GM10847 (cell line): ENCODE data around the gene ETV4.

Experiments
- POLR2A ChIP-seq: IDR thresholded peaks from 2 replicates; pipeline ENCODE4 v1.6.1; 2011; ENCODE audit not compliant: insufficient read length; ENCODE audit errors: extremely low read depth

The ETV4 gene

DNA sequence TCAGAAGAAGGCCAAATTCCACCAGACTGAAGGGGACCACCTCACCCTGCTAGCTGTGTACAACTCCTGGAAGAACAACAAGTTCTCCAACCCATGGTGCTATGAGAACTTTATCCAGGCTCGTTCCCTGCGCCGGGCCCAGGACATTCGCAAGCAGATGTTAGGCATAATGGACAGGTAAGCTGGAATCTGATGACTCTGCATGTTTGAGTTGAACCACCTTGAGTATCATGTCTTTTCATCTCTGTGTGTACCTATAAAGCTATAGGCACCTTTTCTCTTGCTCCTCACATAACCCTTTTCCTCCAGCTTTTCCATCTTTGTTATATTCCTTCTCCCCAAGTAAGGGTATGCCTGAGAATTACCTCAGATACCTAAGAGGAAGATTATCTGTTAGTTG, 24.8 kb downstream of the ETV4 start:
- no peak for TF ChIP-seq POLR2A

DNA sequence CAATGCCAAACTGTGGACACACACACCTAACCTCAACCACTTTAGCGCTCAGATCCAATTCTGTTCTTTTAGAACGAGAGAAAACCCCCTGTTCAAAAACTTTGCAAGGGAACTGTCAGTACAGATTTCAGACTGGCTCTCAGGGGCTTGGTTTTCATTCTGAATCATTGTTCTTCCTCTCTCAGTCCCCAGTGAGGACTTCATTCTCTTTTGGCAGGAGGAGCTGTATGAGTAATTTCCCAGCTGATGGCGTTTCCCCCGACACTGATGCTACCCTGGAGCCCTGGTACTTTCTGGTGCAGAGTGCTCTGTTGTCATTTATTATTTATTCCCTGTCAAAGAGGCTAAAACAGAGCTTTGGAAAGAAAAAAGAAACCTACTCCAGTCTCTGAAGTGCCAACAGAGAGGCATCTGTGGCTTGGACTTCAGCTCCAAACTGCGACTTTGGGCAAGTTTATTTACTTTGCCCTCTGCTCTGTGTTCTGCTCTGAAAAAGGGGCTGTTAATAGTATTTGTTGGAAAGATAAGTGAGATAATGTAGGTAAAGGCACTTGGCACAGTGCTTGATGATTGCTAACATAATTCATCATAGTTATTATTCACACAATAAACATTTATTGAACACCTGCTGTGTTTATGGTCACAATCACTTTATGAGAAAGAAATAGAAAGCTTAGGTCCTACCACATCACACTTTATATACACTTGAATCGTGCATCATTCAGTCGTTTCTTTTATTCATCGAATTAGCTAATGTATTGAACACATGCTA, 28.3 kb downstream of the ETV4 start:
- no peak for TF ChIP-seq POLR2A

DNA sequence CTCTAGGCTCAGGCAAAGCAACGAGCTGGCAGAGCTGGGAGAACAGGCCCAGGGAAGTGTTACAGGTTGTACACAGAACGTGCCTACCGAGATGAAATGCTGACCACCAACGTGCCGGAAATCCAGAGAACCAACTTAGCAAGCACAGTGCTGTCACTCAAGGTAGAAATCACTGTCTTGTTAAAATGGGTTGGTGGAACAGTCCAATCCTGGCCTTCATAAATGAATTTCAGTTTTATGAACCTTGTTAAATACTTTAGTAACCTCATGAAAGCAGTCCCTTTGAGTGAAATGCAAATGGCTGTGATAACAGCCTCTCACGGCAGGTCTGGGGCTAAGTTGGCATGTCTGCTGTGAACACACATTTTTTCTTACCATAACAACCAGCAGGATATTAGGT, 29.0 kb downstream of the ETV4 start:
- no peak for TF ChIP-seq POLR2A

DNA sequence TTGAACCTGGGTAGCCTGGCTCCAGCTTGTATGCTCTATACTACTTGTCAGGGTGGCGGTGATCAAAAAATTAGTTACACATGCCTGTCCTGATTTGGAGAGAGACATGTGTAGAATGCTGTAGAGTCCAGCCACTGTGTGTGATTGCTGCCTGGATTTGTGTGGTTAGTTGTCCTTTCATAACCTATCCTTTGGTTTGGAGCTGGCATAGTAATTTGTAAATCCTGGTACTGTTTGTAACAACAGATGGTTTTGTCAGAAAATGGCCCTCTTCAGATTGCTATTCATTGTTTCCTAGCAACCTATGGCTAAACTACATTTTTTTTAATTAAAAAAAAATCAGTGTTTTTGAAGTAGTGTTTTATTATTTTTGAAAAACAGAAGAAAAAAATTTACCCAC, 30.5 kb downstream of the ETV4 start:
- TF ChIP-seq POLR2A, result no peak

DNA sequence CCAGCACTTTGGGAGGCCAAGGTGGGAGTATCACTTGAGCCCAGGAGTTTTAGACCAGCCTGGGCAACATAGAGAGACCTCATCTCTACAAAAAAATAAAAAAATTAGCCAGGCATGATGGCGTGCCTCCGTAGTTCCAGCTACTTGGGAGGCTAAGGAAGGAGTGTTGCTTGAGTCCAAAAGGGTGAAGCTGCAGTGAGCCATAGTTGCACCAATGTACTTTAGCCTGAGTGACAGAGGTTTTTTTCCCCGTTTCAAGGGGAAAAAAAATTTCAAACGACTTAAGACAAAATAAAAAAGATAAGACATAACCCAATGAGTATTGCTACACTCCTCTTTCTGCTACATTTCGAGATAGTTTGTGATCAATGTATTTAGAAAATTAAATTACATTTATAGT, 55.5 kb downstream of the ETV4 start:
- no peak for TF ChIP-seq POLR2A

DNA sequence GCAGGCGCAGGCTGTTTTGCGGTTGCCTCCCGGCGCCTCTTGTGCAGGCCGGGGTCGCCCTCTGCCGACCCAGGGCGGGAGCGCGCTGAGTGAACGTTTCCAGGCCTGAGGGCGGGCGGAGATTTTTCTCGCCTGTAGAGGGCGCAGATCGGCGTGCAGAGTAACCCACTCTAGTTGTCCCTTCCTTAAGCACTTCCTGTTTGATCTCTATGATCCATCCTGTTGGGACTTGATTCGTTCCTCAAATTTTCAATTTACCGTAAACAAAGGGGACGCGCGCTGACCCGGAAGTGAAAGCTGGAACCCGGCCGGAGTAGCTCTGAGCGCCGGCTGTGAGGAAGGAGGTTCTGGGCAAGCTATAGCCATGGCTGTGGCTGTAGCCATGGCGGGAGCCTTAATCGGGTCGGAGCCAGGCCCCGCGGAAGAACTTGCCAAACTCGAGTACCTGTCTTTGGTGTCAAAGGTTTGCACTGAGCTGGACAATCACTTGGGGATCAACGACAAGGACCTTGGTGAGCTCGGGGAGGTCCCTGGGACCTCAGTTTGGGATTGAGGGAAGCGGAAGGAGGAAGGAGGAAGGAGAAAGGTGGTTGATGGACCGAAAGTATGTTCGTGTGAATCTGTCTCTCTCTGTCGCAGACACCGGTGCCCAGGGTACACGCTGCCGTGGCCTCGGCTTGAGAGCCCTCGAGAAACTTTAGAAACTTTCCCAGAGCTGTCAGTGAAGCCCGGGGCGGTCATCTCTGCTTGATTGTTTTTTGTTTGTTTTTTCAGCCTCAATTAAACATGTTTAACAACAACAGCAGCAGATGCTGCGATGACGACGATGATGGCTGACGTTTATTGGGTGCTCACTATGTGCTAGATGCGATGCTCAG, 62.2 kb downstream of the ETV4 start, which contains the start of gene DHX8:
Gene DHX8 (plus strand): TSS at position 302 of the 878 bp plus-strand sequence. CDS start 63 bp downstream, at position 365.
- peak; percentile 69 for TF ChIP-seq POLR2A

DNA sequence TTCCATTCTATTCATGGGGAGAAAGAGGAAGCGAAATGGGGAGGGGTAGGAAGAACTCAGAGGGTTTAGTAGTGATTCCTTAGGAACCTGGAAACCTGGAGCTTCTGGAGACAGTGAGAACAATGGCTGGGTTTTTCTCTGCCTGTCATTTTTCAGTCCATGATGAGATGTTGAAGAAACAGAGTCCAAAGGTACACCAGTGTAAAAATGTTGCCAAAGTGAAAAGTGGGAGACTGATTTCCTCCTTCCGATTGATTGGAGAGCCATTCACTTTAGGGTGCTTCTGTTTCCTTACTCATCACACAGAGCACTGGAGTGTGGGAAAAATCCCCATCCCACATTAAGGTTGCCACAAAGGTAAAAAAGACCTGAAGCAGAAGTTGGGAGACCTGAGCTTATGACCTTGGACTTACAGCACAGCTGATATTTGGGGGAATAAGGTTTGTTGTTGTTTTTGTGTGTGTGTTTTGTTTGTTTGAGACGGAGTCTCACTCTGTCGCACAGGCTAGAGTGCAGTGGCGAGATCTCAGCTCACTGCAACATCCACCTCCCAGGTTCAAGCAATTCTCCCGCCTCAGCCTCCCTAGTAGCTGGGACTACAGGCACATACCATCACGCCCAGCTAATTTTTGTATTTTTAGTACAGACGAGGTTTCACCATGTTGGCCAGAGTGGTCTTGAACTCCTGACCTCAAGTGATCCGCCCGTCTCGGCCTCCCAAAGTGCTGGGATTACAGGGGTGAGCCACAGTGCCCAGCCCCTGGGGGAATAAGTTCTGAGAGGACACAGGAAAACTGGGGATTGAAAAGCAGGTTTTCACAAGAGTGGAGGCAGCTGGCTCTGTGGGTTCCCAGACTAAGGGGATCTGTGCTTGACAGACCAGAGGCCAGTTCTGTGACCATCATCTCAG, 63.8 kb downstream of the ETV4 start:
- no peak for TF ChIP-seq POLR2A

DNA sequence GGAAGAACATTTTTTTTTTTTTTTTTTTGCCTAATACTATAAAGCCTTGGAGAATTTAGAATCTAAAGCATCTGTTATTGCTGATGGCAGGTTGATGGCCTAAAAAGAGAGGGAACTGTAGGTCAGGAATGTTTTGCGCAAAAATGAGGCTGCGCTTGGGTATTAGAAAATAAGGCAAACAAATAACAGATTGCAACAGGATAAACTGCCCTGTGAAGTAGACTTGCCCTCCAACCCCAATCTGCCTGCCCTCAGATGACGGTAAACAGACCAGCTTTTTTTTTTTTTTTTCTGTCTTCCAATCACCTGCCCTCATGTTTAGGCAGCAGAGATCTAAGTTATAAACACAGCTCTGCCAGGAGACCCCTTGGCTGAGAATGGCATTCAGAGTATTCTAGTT, 66.2 kb downstream of the ETV4 start:
- no peak for TF ChIP-seq POLR2A
